Small intestine (tissue), 7 donors: ENCODE data around the gene ZMIZ1. TPM values are rescaled to one million over a fixed set of nuclear protein-coding genes. Genes with fewer than 3 reads are reported as not detected.

Source experiments
- DNase-seq, 2 donors: peaks; one replicate each; pipeline versions ENCODE4 v3.0.0 to v3.0.0-alpha.2; 2013
- FAIRE-seq: peaks from 2 replicates; lab custom pipeline; 2012; peaks lifted over from hg19 to GRCh38; lab: Jason Lieb, UNC
- H3K27ac ChIP-seq, 3 donors: one replicate each; pipeline ENCODE4 v1.5.1; 2013; ENCODE audit warnings: low read length in 2 of 3, mild to moderate bottlenecking in 2 of 3, control low read depth in 1 of 3, inconsistent platforms in 1 of 3, low read depth in 1 of 3, moderate library complexity in 1 of 3
- H3K27me3 ChIP-seq, 3 donors: one replicate each; pipeline ENCODE4 v1.6.1; 2013; ENCODE audit warnings: low read length in 3 of 3, inconsistent platforms in 1 of 3; ENCODE audit not compliant: control insufficient read depth in 3 of 3, insufficient read depth in 3 of 3
- H3K36me3 ChIP-seq, 3 donors: one replicate each; pipeline ENCODE4 v1.6.1; 2013; ENCODE audit warnings: low read length in 3 of 3, inconsistent platforms in 1 of 3, low read depth in 1 of 3, mild to moderate bottlenecking in 1 of 3, moderate library complexity in 1 of 3; ENCODE audit not compliant: control insufficient read depth in 3 of 3, insufficient read depth in 2 of 3
- H3K4me1 ChIP-seq, 3 donors: one replicate each; pipeline ENCODE4 v1.6.1; 2013; ENCODE audit warnings: low read length in 2 of 3, inconsistent platforms in 1 of 3, low read depth in 1 of 3, mild to moderate bottlenecking in 1 of 3, moderate library complexity in 1 of 3; ENCODE audit not compliant: control insufficient read depth in 3 of 3, insufficient read depth in 2 of 3
- H3K4me3 ChIP-seq, 3 donors: one replicate each; pipeline ENCODE4 v1.5.1; 2013; ENCODE audit warnings: low read length in 3 of 3, control low read depth in 1 of 3, inconsistent platforms in 1 of 3, low read depth in 1 of 3, mild to moderate bottlenecking in 1 of 3, moderate library complexity in 1 of 3
- H3K9me3 ChIP-seq, 2 donors: one replicate each; pipeline ENCODE4 v1.6.1; 2013; ENCODE audit warnings: low read depth in 1 of 2, low read length in 1 of 2; ENCODE audit not compliant: control insufficient read depth in 2 of 2, insufficient read depth in 1 of 2
- WGBS, 3 donors: extraction: QIAGEN DNeasy Blood & Tissue Kit; methylation state at CpG; one replicate each; pipeline ENCODE4 v1.1.7; 2013; 5-methylcytosine and 5-hydroxymethylcytosine counted together
- polyA plus RNA-seq, 4 donors: library from polyadenylated mRNA; stranded (reverse) in 3 of 4; unstranded in 1 of 4; fragments of 200-250 nt in 3 of 4; fragments of 120-200 nt in 1 of 4; gene quantifications; one replicate each; pipeline versions ENCODE4 v1.2.1 to v1.2.3, GENCODE V29; 2013
- donor health status: healthy with polysubstance abuse.
- donor health status: control.
- donor health status: control.
- donor health status: Bipolar disorder and iron deficiency.
- donor health status: healthy.

ZMIZ1 gene
- polyA plus RNA-seq, 4 donors: 15.1 to 40.7 (median 19.9) TPM

DNA sequence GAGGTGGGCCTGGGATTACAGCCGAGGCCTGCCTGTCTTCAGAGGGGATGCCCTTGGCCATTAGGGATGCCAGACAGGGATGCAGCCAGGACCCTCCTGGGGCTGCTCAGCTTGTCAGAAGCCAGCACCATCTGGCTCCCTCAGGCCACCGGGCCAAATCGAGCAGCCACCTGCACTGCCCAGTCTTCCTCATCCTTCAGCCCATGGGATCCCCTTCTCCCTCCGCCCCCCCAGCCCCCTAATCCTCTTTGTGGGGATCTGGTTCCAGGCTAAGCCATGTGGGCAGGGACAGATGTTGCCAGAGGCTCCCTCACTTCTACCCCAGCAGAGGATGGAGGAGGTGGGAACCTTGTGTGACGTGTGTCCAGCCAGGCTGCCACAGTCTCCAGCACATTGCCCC, 141.1 kb downstream of the ZMIZ1 start:
- Histone ChIP-seq H3K4me1 (no peaks in the 10 kb centered on the region), H3K9me3 (no peaks in the 10 kb centered on the region), H3K36me3 (peaks cover 8 to 94% (median 15%) of the 10 kb centered on the region in 3 donors), H3K4me3 (no peak overlapping the region), H3K27ac (no peak overlapping the region), H3K27me3 (no peaks in the 10 kb centered on the region)
- no peak for DNase-seq
- no peak for FAIRE-seq
- 91 to 93% (median 93%) methylated on average over 5 of the region's 5 CpGs for WGBS, 3 donors

GRCh38 chr10:79210672-79211071, 141.9 kb downstream of the ZMIZ1 start:
- 49 to 92% (median 82%) methylated on average over 1 of the region's 1 CpG for WGBS, 3 donors
- DNase-seq (no peak), FAIRE-seq (no peak)
- H3K9me3 ChIP-seq: no peaks in the 10 kb centered on the region
- H3K4me3 ChIP-seq: no peak overlapping the region
- no peaks in the 10 kb centered on the region for H3K27me3 ChIP-seq
- H3K36me3 ChIP-seq: peaks cover 8 to 95% (median 17%) of the 10 kb centered on the region in 3 donors
- H3K4me1 ChIP-seq: no peaks in the 10 kb centered on the region
- no peak overlapping the region for H3K27ac ChIP-seq

DNA sequence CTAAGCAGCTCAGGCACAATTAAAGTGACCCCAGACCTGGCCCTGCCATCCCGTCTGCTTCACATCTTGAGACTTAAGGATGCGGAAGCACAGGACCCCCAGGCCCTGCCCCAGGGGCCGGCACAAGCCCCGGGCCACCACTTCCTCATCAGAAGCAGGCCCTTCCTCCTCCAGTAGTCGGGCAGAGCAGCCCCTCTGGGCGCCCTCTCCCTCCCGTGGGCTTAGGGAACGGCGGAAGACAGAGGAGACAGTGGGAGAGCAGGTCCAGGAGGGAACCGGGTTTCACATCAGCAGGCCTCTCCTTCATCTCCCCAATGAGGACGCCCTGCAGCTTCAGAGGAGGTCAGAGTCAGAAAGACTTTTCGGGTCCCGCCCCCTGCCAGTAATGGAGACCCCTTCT, 142.8 kb downstream of the ZMIZ1 start:
- Histone ChIP-seq H3K36me3 (peaks cover 11 to 95% (median 24%) of the 10 kb centered on the region in 3 donors), H3K27ac (no peak overlapping the region), H3K4me3 (no peak overlapping the region), H3K4me1 (no peaks in the 10 kb centered on the region), H3K9me3 (no peaks in the 10 kb centered on the region), H3K27me3 (no peaks in the 10 kb centered on the region)
- FAIRE-seq: no peak
- no peak for DNase-seq
- 82 to 95% (median 85%) methylated on average over 13 of the region's 13 CpGs for WGBS, 3 donors

- no peak overlapping the region for H3K4me3 ChIP-seq
- FAIRE-seq (no peak), DNase-seq (no peak)
- H3K27ac ChIP-seq: no peak overlapping the region
- WGBS, 3 donors: 95 to 98% (median 97%) methylated on average over 5 of the region's 5 CpGs
- H3K4me1 ChIP-seq: peaks cover 0 to 9% (median 2%) of the 10 kb centered on the region in 3 donors
- H3K27me3 ChIP-seq: no peaks in the 10 kb centered on the region
- H3K9me3 ChIP-seq: no peaks in the 10 kb centered on the region
- peaks cover 10 to 94% (median 19%) of the 10 kb centered on the region in 3 donors for H3K36me3 ChIP-seq
These were observed 146.8 kb downstream of the ZMIZ1 start for GRCh38 chr10:79215531-79215930.

DNA sequence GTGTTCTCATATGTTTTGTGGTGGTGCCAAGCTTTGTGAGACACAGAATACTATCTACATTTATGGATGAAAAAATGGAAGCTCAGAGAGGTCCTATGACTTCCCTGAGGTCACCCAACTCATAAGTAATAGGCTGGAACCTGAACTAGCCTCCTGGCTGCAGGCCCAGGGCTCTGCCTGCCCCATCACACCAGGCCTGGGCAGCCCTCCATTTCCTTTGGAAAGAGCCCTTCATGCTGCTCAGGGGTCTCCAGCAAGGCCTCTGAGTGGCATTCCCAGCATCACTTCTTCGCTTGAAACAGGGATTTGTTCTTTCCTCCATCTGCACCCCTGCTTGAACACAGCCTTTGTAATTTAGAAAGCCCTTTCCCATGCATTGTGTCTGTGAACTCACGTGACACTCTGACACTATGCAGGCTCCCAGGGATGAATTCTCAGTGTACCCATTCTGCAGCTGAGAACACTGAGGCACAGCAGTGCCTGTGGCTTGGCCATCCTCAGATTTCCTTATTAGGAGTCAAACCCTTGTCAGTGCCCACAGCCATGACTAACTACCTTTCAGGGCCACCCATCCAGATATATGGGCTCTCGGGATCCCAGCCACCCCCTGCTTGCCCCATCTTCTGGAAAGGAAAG, 150.7 kb downstream of the ZMIZ1 start:
- Histone ChIP-seq H3K9me3 (no peaks in the 10 kb centered on the region), H3K4me3 (no peak overlapping the region), H3K4me1 (peaks cover 0 to 42% (median 2%) of the 10 kb centered on the region in 3 donors), H3K27me3 (no peaks in the 10 kb centered on the region), H3K36me3 (peaks cover 6 to 83% (median 17%) of the 10 kb centered on the region in 3 donors), H3K27ac (peak overlapping the region in 1 of 3 donors; percentile 42)
- 90 to 98% (median 98%) methylated on average over 3 of the region's 3 CpGs for WGBS, 3 donors
- no peak for DNase-seq
- FAIRE-seq: no peak

DNA sequence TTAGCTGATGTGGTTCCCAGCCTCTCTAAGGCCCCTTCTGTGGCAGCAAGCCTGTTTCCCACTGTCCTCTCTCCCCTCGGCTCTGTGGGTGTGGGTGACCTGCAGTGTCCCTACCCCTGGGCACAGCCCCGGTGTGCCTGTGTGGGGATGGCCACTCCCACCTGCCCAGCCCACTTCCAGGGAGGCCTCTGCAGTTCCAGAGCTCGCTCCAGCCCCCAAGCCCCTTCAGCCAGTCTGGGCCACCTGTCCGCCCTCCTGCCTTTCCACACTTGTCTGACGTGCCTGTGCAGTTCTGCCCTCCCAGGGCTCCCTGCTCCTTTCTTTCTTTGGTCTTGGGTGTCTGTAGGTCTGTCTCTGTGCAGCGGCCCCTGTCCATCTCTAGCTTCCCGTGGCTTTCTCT, 151.5 kb downstream of the ZMIZ1 start:
- peak overlapping the region in 2 of 3 donors; percentile 33 to 42 for H3K27ac ChIP-seq
- peaks cover 6 to 80% (median 17%) of the 10 kb centered on the region in 3 donors for H3K36me3 ChIP-seq
- DNase-seq (no peak), FAIRE-seq (no peak)
- no peak overlapping the region for H3K4me3 ChIP-seq
- H3K27me3 ChIP-seq: no peaks in the 10 kb centered on the region
- H3K4me1 ChIP-seq: peaks cover 0 to 42% (median 2%) of the 10 kb centered on the region in 3 donors
- H3K9me3 ChIP-seq: no peaks in the 10 kb centered on the region
- 55 to 72% (median 64%) methylated on average over 7 of the region's 7 CpGs for WGBS, 3 donors

DNA sequence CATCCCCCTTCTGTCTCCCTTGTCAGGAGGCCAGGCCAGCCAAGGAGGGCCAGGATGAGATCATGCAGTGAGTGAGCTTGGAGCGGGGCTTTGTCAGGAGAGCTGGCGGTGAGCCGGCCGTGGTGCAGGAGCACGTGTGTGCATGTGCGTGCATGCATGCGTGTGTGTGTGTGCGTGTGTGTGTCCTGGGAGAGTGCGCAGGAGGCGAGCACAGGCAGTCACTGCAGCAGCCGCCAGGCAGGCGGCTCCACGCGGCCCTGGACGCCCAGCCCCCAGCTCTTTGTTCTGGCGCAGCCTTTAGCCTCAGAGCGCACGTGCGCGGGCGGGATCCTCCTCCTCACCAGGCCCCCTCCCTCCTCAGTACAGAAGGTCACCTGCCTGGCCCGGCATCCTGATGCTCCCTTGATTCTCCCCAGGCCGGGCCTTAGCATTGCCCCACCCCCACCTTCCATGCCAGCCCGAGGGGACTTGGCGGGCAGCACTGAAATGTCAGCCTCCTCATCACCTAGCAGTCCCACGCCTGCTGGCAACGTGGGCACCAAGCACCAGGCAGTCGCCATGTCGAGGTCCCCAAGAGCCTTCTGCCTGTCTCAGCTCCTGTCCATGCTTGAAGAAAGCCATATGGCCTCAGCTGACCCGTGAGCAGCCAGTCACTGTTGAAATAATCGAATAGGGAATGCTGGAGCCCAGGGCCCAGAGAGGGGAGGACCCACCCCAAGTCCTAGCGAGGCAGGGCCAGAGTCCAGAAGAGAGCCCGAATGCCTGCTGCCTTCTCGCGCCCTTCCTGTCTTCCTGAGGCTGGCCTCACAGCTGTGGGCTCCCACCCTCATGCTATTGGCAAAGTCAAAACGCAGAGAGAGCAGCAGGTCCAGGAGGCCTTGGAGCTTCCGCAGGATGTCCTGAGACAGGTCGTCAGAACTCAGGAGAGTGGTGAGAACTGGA, 152.6 kb downstream of the ZMIZ1 start:
- WGBS, 3 donors: 24 to 44% (median 42%) methylated on average over 29 to 38 of the region's 38 CpGs
- peaks cover 2 to 78% (median 8%) of the 10 kb centered on the region in 3 donors for H3K36me3 ChIP-seq
- no peak for FAIRE-seq
- no peak overlapping the region for H3K4me3 ChIP-seq
- no peaks in the 10 kb centered on the region for H3K27me3 ChIP-seq
- no peaks in the 10 kb centered on the region for H3K9me3 ChIP-seq
- DNase-seq: peak; percentile 75 to 92
- peak overlapping the region; percentile 13 to 66 (median 42) for H3K27ac ChIP-seq
- H3K4me1 ChIP-seq: peaks cover 0 to 42% (median 2%) of the 10 kb centered on the region in 3 donors

DNA sequence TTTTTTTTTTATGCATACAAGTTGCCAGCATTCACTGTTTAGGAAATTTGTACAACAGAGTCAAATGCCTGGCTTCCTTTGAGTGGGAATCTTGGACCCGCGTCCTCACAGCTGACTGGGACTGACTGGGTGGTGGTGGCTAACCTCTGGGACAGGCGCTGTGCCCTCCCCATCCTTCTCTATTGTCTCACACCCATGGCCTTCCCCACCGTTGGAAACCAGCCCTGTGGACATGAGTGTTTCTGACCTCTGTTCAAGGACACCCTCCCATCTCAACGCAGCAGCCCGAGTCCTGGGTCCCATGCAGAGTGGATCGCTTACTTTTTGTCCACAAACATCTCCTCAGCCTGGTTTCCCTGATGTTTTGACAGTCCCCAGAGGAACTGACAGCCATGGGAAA, 153.4 kb downstream of the ZMIZ1 start:
- Histone ChIP-seq H3K4me1 (peaks cover 0 to 42% (median 2%) of the 10 kb centered on the region in 3 donors), H3K4me3 (no peak overlapping the region), H3K9me3 (no peaks in the 10 kb centered on the region), H3K36me3 (peaks cover 0 to 72% (median 4%) of the 10 kb centered on the region in 3 donors), H3K27me3 (no peaks in the 10 kb centered on the region), H3K27ac (peak overlapping the region in 2 of 3 donors; percentile 42 to 56)
- WGBS, 3 donors: 65 to 84% (median 74%) methylated on average over 7 of the region's 7 CpGs
- FAIRE-seq (no peak), DNase-seq (no peak)
